Neural cell (in vitro differentiated cells): Measurements from ENCODE around the gene ZCCHC14. TPM values are rescaled to one million over a fixed set of nuclear protein-coding genes. Genes with fewer than 3 reads are reported as not detected.

Source experiments
- H2AFZ ChIP-seq: fragments of 200-600, 300-800 bp; sonication (generic), shearing (Covaris generic); 2 replicates; pipeline ENCODE4 v1.6.0; 2014; ENCODE audit warnings: low read depth, mild to moderate bottlenecking, antibody characterized with exemption, low read length, moderate library complexity
- H3F3A ChIP-seq: fragments of 200-600 bp; shearing (Covaris generic); 2 replicates; pipeline ENCODE4 v1.6.1; 2016; ENCODE audit warnings: mild to moderate bottlenecking, moderate library complexity, mixed read lengths, antibody characterized with exemption, low read length; ENCODE audit not compliant: insufficient read depth, poor library complexity, severe bottlenecking
- H3K27ac ChIP-seq: fragments of 200-600, 300-800 bp; sonication (generic), shearing (Covaris generic); 2 replicates; pipeline ENCODE4 v1.5.1; 2014; ENCODE audit warnings: mild to moderate bottlenecking, low read length, moderate library complexity
- H3K27me3 ChIP-seq: fragments of 300-800, 200-600 bp; sonication (generic), shearing (Covaris generic); 2 replicates; pipeline ENCODE4 v1.6.0; 2014; ENCODE audit warnings: mild to moderate bottlenecking, low read depth, low read length, moderate library complexity; ENCODE audit not compliant: insufficient read depth
- H3K36me3 ChIP-seq: fragments of 300-800, 200-600 bp; sonication (generic), shearing (Covaris generic); 2 replicates; pipeline ENCODE4 v1.5.1; 2014; ENCODE audit warnings: mild to moderate bottlenecking, antibody characterized with exemption, low read length, moderate library complexity; ENCODE audit not compliant: insufficient read depth
- H3K4me2 ChIP-seq: fragments of 300-800, 200-600 bp; sonication (generic), shearing (Covaris generic); 2 replicates; pipeline ENCODE4 v1.6.0; 2014; ENCODE audit warnings: mild to moderate bottlenecking, low read length
- H3K4me3 ChIP-seq: fragments of 300-800, 200-600 bp; sonication (generic), shearing (Covaris generic); 2 replicates; pipeline ENCODE4 v1.5.1; 2014; ENCODE audit warnings: mild to moderate bottlenecking, low read length, moderate library complexity
- H3K79me2 ChIP-seq: fragments of 200-600 bp; shearing (Covaris generic); replicated peaks from 2 replicates; pipeline ENCODE4 v1.6.0; 2014; ENCODE audit warnings: mild to moderate bottlenecking, low read length, moderate library complexity; ENCODE audit not compliant: insufficient read depth
- H3K9ac ChIP-seq: fragments of 300-800, 200-600 bp; sonication (generic), shearing (Covaris generic); 2 replicates; pipeline ENCODE4 v1.6.1; 2016; ENCODE audit warnings: mild to moderate bottlenecking, low read length, mixed read lengths
- H3K9me2 ChIP-seq: fragments of 200-600 bp; shearing (Covaris generic); 2 replicates; pipeline ENCODE4 v1.6.1; 2016; ENCODE audit warnings: mild to moderate bottlenecking, low read length, mixed read lengths; ENCODE audit not compliant: insufficient read depth
- H3K9me3 ChIP-seq: fragments of 200-600, 300-800 bp; sonication (generic), shearing (Covaris generic); 2 replicates; pipeline ENCODE4 v1.6.1; 2016; ENCODE audit warnings: mild to moderate bottlenecking, mixed run types, low read length, moderate library complexity, mixed read lengths
- H4K20me1 ChIP-seq: fragments of 200-600 bp; shearing (Covaris generic); 2 replicates; pipeline ENCODE4 v1.6.1; 2016; ENCODE audit warnings: mild to moderate bottlenecking, mixed run types; ENCODE audit not compliant: insufficient read depth
- EP300 ChIP-seq: fragments of 450-650 bp; conservative IDR thresholded peaks from 2 replicates; pipeline ENCODE4 v1.6.1; 2014; ENCODE audit warnings: antibody characterized with exemption, mild to moderate bottlenecking, moderate library complexity; ENCODE audit not compliant: poor library complexity, severe bottlenecking
- EZH2 ChIP-seq: fragments of 200-600, 300-800 bp; shearing (Covaris generic), sonication (generic); IDR thresholded peaks from 2 replicates; pipeline ENCODE4 v1.6.1; 2014; ENCODE audit warnings: antibody characterized with exemption, low read length, borderline replicate concordance, mild to moderate bottlenecking; ENCODE audit not compliant: insufficient read depth, poor library complexity, severe bottlenecking
- MXI1 ChIP-seq: fragments of 450-650 bp; conservative IDR thresholded peaks from 2 replicates; pipeline ENCODE4 v1.6.1; 2014; ENCODE audit warnings: antibody characterized with exemption, mild to moderate bottlenecking; ENCODE audit not compliant: poor library complexity, severe bottlenecking
- POLR2AphosphoS5 ChIP-seq: IDR thresholded peaks from 2 replicates; pipeline ENCODE4 v1.6.1; 2012
- RAD21 ChIP-seq: fragments of 450-650 bp; conservative IDR thresholded peaks from 2 replicates; pipeline ENCODE4 v1.6.1; 2014; ENCODE audit warnings: antibody characterized with exemption, mild to moderate bottlenecking, moderate library complexity
- REST ChIP-seq: IDR thresholded peaks from 2 replicates; pipeline ENCODE4 v1.6.1; 2012; ENCODE audit warnings: borderline replicate concordance
- SMC3 ChIP-seq: fragments of 450-650 bp; conservative IDR thresholded peaks from 2 replicates; pipeline ENCODE4 v1.6.1; 2014; ENCODE audit warnings: antibody characterized with exemption, mild to moderate bottlenecking, moderate library complexity; ENCODE audit not compliant: poor library complexity
- TAF1 ChIP-seq: IDR thresholded peaks from 2 replicates; pipeline ENCODE4 v1.6.1; 2012; ENCODE audit warnings: low read depth
- polyA plus RNA-seq: library from polyadenylated mRNA; depleted of rRNA; stranded (reverse); fragments of >200 nt; gene quantifications from 2 replicates; pipeline ENCODE4 v1.2.3, GENCODE V29; 2014
- TF ChIP-seq, protein P1 (sequence below): fragments of 450-650 bp; IDR thresholded peaks from 2 replicates; pipeline ENCODE4 v1.5.1; 2014; ENCODE audit warnings: antibody characterized with exemption, mild to moderate bottlenecking, moderate library complexity; ENCODE audit not compliant: poor library complexity, severe bottlenecking

ZCCHC14 gene
- polyA plus RNA-seq, 1 donor from 2014 or later, result 22.1 TPM

GRCh38 chr16:87365021-87365713 lies 127.7 kb downstream of the ZCCHC14 start:
- no peak for TF ChIP-seq EP300
- no peak for TF ChIP-seq EZH2
- no peak for TF ChIP-seq REST
- no peak for TF ChIP-seq POLR2AphosphoS5
- no peak for TF ChIP-seq MXI1
- TF ChIP-seq TAF1, result no peak
- no peak for TF ChIP-seq SMC3
- TF ChIP-seq, protein P1, sequence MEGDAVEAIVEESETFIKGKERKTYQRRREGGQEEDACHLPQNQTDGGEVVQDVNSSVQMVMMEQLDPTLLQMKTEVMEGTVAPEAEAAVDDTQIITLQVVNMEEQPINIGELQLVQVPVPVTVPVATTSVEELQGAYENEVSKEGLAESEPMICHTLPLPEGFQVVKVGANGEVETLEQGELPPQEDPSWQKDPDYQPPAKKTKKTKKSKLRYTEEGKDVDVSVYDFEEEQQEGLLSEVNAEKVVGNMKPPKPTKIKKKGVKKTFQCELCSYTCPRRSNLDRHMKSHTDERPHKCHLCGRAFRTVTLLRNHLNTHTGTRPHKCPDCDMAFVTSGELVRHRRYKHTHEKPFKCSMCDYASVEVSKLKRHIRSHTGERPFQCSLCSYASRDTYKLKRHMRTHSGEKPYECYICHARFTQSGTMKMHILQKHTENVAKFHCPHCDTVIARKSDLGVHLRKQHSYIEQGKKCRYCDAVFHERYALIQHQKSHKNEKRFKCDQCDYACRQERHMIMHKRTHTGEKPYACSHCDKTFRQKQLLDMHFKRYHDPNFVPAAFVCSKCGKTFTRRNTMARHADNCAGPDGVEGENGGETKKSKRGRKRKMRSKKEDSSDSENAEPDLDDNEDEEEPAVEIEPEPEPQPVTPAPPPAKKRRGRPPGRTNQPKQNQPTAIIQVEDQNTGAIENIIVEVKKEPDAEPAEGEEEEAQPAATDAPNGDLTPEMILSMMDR, result no peak
- TF ChIP-seq RAD21, result no peak
- Histone ChIP-seq H3K9me3 (no peaks in the 10 kb centered on the region), H3K9ac (no peak overlapping the region), H3K27ac (no peak overlapping the region), H3K4me2 (no peak overlapping the region), H3K9me2 (no peaks in the 10 kb centered on the region), H3K27me3 (no peaks in the 10 kb centered on the region), H4K20me1 (no peaks in the 10 kb centered on the region), H3K79me2 (no peaks in the 10 kb centered on the region), H3F3A (no peaks in the 10 kb centered on the region), H3K4me3 (no peak overlapping the region), H3K36me3 (peaks cover 10% of the 10 kb centered on the region), H2AFZ (no peak overlapping the region)

DNA sequence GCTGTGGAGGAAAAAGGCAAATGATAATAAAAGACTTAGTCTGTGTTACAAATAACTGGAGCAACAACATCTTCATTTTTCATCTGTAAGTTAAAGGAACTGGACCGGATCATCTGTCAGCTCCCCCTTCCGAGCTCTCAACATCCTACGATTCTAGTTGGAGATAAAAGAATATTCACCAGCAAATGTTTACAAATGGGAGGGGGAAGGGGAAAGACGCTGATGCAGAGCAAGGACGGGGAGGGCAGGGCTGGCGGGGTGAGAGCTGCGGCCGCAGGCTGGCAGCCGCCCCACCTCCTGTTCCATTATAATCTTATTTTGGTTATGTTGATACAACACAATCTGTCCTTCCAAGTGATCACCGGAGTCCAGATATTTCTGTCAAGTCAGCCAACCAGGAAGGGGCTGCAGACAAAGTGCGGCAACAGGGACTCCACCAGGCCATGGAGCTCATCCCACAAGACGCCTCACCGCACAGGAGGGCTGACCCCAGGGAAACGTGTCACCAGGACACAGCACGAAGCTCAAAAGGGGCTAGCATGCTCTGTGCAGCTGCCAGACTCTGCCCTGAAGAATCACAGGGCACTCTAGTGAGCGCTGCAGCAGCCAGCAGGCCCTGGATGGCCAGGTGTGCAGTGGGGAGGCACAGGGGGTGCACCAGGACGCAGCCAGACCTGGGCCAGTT lies 128.9 kb downstream of the ZCCHC14 start:
- Histone ChIP-seq H3K9me2 (no peaks in the 10 kb centered on the region), H3K9ac (no peak overlapping the region), H2AFZ (no peak overlapping the region), H3K27me3 (no peaks in the 10 kb centered on the region), H3K4me3 (no peak overlapping the region), H3K9me3 (no peaks in the 10 kb centered on the region), H3K4me2 (no peak overlapping the region), H3F3A (no peaks in the 10 kb centered on the region), H3K79me2 (no peaks in the 10 kb centered on the region), H4K20me1 (no peaks in the 10 kb centered on the region), H3K27ac (no peak overlapping the region), H3K36me3 (peaks cover 10% of the 10 kb centered on the region)
- TF ChIP-seq MXI1, result no peak
- TF ChIP-seq, protein P1, result no peak
- no peak for TF ChIP-seq RAD21
- TF ChIP-seq REST, result no peak
- TF ChIP-seq SMC3, result no peak
- no peak for TF ChIP-seq EP300
- no peak for TF ChIP-seq TAF1
- no peak for TF ChIP-seq POLR2AphosphoS5
- TF ChIP-seq EZH2, result no peak
